GDM1 (cell line): ENCODE results near the gene KAZN.
"Not testable (repeated sequence)": the region's sequence is repeated elsewhere in the genome, so short reads cannot be mapped to it uniquely, and the experiment has no call there.

Source experiments
- DNase-seq: peaks from one replicate; lab custom pipeline; 2025; lab: John Stamatoyannopoulos, UW

The KAZN gene

GRCh38 chr1:15115542-15116330 lies 517.3 kb downstream of the KAZN start:
- DNase-seq: no peak

DNA sequence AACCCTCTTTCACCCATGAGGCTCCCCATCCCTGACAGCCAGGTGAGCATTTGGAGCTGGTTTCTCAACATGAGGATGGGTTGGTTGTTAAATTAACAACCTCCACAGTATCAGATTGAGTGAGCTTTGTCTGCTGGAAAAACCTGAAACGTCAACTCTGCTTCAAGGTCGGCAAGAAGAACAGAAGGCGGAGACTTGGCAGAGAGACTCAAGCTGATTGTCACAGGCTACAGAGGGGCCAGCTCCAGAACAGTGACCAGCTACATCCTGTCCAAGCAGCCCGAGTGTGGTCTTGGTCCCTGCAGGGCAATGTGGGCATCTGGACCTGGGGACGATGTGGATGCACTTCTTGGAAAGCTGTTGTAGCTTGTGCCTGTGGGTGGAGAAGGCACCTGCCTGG lies 518.5 kb downstream of the KAZN start:
- no peak for DNase-seq

DNA sequence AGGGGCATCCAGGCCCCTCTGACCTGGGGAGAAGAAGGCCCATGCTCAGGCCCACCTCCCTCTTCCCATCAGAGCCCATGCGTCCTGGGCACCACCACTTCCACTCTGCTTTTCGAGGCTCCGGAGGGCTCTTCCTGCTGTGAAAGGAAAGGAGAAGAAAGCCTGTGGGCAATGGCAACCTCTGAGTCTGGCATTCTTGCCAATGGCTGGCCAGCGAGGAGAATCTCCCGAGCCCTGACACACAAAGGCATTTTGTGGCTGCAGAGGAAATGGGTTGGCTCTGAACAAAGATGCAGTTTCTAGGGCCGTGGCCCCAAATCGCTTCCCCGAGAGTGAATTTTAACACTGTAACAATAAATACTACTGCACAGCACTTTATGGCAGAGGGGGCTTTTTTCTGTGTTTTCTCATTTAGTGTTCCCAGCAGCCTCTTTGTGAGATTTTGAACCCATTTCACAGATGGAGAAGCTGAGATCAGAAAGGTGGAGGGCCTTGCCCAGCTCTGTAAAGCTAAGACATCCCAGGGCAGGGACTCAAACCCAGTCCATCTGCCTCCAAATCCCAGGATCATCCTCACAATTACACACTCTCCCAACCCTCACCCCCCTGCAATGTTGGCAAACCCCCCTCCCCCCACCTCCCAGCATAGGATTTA lies 519.3 kb downstream of the KAZN start:
- DNase-seq: no peak

DNA sequence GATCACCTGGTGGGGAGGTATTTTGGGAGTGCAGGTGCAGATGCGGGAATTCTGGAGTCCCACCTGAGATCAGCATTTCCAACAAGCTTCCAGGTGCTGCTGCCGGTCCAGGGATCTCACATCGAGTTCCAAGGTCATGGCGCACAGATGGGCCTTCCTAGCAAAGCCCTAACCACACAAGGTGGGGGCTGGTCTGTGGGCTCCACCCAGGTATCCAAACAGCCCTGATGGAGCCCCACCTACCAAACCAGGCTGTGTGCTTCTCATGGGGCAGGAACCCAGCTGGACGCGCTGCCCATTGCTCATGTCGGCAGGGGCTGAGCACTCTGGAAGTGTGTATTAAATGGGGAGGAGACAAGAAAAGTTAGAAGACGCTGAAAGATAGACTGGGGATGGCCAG lies 520.1 kb downstream of the KAZN start:
- DNase-seq: no peak

- DNase-seq: no peak
These were observed 521.9 kb downstream of the KAZN start for GRCh38 chr1:15120251-15120945.

DNA sequence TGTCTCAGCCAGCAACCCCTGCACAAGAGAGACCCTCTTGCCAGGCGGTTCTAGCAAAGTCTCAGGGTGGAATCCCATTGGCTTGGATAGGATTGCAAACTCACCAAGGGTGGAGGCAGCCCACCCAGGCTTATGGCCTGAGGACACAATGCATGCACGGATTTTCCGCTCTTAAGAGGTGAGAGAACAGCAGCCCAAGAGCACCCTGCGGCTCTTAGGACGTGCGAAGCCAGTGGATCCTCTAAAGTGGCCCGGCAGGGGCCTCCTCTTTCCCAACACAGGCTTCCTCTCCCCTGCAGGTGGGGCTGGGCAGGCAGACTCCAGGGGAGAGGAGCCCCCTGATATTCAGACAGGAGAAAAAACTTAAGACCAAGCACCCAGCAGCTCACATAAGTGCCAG lies 523.8 kb downstream of the KAZN start:
- no peak for DNase-seq

GRCh38 chr1:15123270-15123669 lies 524.8 kb downstream of the KAZN start:
- DNase-seq: no peak

DNA sequence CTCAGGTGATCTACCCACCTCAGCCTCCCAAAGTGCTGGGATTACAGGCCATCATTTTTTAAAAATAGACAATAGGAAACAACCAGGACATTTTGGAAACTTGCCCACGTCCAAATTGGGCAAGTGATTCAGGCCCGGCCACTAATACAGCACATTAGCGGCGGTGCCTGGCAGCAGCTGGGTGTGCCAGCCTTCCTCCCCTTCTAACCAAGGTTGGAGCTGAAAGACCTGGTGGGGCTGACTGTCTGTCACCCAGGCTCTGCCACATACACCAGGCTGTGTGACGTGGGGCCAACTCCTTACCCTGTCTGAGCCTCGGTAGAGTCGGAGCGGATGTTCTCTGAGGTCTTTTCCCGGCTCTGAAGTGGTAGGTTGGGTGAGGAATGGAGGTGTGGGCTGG lies 525.4 kb downstream of the KAZN start:
- no peak for DNase-seq

DNA sequence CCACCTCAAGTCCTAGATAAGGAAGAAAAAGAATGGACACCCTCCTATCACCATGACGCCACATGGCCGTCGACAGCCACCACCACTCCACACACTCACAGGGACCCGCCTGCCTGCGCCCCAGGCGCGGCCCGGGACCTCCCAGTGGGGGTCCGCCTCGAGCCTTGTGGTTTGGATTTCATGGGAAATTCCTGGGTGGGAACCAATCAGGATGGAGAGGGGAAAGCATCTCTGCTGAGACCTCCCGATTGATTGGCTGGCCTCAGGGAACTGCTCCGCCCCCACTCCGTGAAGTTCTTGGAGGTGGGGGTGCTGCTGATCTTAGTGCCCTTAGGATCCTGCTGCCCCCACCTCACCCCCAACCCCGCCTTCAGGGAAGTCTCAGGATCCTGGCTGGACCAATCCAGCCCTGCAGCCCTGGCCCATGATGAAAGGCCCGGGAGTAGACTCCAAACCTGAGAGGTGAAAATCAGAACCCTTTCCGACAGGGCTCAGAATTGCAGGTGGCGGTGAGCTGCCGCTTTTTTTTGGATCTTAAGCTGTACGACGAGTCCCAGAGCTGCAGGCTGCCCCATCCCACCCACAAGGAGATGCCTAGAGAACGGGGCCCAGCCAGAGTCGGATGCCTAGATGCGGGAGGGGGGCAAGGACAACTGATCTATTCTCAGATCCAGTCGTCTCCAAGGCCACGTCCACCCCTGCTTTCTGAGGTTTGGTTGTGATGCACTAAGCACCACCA lies 526.0 kb downstream of the KAZN start:
- DNase-seq: no peak

- DNase-seq: no peak
These were observed 526.7 kb downstream of the KAZN start for GRCh38 chr1:15125101-15125745.

- no peak for DNase-seq
These were observed 529.6 kb downstream of the KAZN start for GRCh38 chr1:15128077-15128476.

DNA sequence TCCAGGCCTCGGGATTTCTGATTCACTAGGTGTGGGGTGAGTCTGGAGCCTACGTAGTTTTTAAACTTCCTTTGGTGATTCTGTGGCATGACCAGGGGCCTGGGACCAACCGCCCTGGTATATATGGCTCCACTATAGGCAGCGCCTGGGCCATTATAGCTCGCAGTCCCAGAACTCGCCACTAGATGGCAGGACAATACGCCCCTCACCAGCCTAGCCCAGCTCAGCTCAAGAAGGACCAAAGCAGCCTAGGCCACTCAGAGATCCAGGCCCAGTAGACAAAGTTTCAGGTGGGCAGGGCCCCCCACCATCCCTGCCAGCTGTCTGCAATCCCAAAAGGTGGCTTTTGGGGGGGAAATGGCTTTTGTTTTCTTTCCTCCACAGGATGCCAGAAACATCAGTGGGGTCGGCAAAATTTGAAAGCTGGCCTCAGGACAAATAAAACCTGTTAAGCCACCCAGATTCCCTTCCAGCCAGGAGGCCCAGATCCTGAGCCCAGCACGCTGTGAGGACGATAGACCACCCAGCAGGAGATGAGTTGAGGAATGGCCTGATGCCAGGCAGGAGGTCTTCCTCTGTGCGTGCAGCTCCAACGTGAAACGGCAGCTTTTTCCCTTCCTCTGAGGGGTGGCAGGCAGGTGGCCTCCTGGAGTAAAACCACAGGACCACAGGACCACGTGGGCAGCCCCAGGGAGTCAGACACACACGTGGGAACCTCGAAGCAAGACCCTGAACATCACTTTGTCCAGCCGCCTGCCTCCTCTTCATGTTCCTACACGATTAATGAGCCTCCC lies 530.2 kb downstream of the KAZN start:
- DNase-seq: peak; percentile 72

DNA sequence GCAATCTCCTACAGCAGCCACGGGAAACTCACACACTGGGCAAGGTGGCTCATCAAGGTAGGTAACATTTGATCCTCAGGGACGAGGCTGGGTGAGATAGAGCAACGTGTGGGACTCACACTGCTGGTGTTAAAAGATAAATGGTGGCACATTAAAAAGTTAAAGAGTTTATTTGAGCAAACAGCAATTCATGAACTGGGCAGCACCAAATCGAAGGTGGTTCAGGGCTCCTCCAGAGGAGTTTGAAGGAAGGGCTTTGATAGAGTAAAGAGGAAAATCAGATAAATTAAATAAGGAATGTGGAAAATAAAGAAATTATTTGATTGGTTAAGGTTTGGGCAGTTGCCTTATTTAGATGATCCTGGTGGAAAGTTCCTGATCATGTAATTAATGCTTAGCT lies 531.5 kb downstream of the KAZN start:
- no peak for DNase-seq

GRCh38 chr1:15130607-15131006 lies 532.1 kb downstream of the KAZN start:
- no peak for DNase-seq

GRCh38 chr1:15132965-15133364 lies 534.5 kb downstream of the KAZN start:
- DNase-seq: no peak

- no peak for DNase-seq
These were observed 535.8 kb downstream of the KAZN start for GRCh38 chr1:15134285-15134684.

DNA sequence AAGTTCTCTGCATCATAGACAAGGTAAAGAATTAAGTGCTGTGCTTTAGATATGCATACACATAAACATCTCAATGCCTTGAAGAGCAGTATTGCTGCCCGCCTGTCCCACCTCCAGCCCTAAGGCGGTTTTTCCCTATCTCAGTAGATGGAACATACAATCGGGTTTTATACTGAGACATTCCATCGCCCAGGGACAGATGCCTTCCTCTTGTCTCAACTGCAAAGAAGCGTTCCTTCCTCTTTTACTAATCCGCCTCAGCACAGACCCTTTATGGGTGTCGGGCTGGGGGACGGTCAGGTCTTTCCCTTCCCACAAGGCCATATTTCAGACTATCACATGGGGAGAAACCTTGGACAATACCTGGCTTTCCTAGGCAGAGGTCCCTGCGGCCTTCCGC lies 537.1 kb downstream of the KAZN start:
- not testable (repeated sequence) for DNase-seq

GRCh38 chr1:15137809-15138208 lies 539.3 kb downstream of the KAZN start:
- peak; percentile 4 for DNase-seq

- DNase-seq: no peak
These were observed 541.3 kb downstream of the KAZN start for GRCh38 chr1:15139654-15140350.

DNA sequence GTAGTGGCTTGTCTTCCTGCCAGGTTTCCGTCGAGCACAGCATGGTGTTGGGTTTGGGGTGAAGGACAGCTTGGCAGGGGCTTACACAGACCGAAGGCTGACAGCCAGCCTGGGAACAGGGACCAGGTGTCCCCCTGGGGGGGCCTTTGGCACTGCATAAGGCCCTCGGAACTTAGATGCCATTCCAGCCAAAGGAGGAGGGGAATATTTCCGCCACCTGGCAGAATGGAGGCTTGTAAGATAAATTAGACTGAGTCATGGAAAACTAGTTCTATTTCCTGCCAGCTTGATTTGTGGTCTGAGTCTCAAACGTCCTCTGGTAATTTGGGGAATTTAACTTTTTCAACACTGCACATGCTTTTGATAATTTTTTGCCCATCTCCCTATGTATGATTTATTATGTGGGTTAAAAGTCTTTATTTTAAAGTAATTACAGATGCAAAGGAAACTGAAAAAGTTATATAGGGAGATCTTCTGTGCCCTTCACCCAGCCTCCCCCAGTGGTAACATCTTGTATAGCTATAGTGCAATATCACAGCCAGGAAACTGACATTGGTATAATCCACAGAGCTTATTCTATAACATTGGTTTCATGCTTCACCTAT lies 543.6 kb downstream of the KAZN start:
- DNase-seq: peak; percentile 68
